ENCODE measurements around the gene ID2.

The ID2 gene

GRCh38 chr2:8704906-8705305 lies 23.1 kb downstream of the ID2 start:
- no peaks in the 10 kb centered on the region for H3K4me1 ChIP-seq (ENCODE audit: control insufficient read depth, insufficient read depth, low read length)
- ChIA-PET POLR2A (interaction anchor here (1.0 kb wide), 1 partner anchor 23 kb away, joined by 3 read pairs; the partner anchor contains the start of gene ID2), CTCF (interaction anchor here (0.6 to 0.7 kb wide), 2 partner anchors 10 to 1129 kb away, joined by 3 read pairs; no protein-coding TSS in a partner anchor)
- H3K27ac ChIP-seq (ENCODE audit: extremely low read depth, low read depth, low read length): no peak overlapping the region
- H3K9me3 ChIP-seq (ENCODE audit: control insufficient read depth, insufficient read depth, low read depth, low read length): no peaks in the 10 kb centered on the region
- TF ChIP-seq HOXA7 (CRISPR knock-in tag; IDR thresholded peaks at IDR 0.05; ENCODE audit: borderline replicate concordance): no peak
- H3K36me3 ChIP-seq (ENCODE audit: control insufficient read depth in 2 of 2, insufficient read depth in 1 of 2, low read length in 2 of 2): no peaks in the 10 kb centered on the region
- H3K4me3 ChIP-seq (ENCODE audit: low read depth, low read length): no peak overlapping the region

- no peaks in the 10 kb centered on the region for H3K9me3 ChIP-seq (ENCODE audit: control insufficient read depth, insufficient read depth, low read depth, low read length)
- ChIA-PET CTCF (interaction anchor here (0.9 kb wide), 1 partner anchor 17 kb away, joined by 3 read pairs; no protein-coding TSS in a partner anchor), POLR2A (no interaction called here)
- no peak overlapping the region for H3K4me3 ChIP-seq (ENCODE audit: low read depth, low read length)
- no peaks in the 10 kb centered on the region for H3K36me3 ChIP-seq (ENCODE audit: control insufficient read depth in 2 of 2, insufficient read depth in 1 of 2, low read length in 2 of 2)
- no peak for TF ChIP-seq ZNF404 (tag by site-specific recombination; IDR thresholded peaks at IDR 0.05)
- no peak overlapping the region for H3K27ac ChIP-seq (ENCODE audit: extremely low read depth, low read depth, low read length)
- no peaks in the 10 kb centered on the region for H3K4me1 ChIP-seq (ENCODE audit: control insufficient read depth, insufficient read depth, low read length)
Measured at GRCh38 chr2:8709611-8710010, 27.8 kb downstream of the ID2 start.

GRCh38 chr2:8710951-8711350 lies 29.1 kb downstream of the ID2 start:
- ChIA-PET POLR2A (no interaction called here), CTCF (no interaction called here)
- no peaks in the 10 kb centered on the region for H3K36me3 ChIP-seq (ENCODE audit: control insufficient read depth in 2 of 2, insufficient read depth in 1 of 2, low read length in 2 of 2)
- TF ChIP-seq ZNF169 (tag by site-specific recombination; IDR thresholded peaks at IDR 0.05): no peak
- TF ChIP-seq ZNF76 (tag by site-specific recombination; IDR thresholded peaks at IDR 0.05; ENCODE audit: borderline replicate concordance, low read depth): no peak
- no peak for TF ChIP-seq ZBTB26 (tag by site-specific recombination; optimal IDR thresholded peaks at IDR 0.05)
- TF ChIP-seq ZNF555 (tag by site-specific recombination; conservative IDR thresholded peaks at IDR 0.05): no peak
- no peak for TF ChIP-seq ZNF335 (tag by site-specific recombination; conservative IDR thresholded peaks at IDR 0.05)
- TF ChIP-seq SP3 (tag by site-specific recombination; IDR thresholded peaks at IDR 0.05): no peak
- no peak for TF ChIP-seq ZNF18 (tag by site-specific recombination; IDR thresholded peaks at IDR 0.05)
- TF ChIP-seq ZNF324 (tag by site-specific recombination; IDR thresholded peaks at IDR 0.05): no peak
- no peak for TF ChIP-seq IKZF3 (tag by site-specific recombination; IDR thresholded peaks at IDR 0.05)
- no peak for TF ChIP-seq ZNF302 (tag by site-specific recombination; IDR thresholded peaks at IDR 0.05; ENCODE audit: low read depth)
- no peak for TF ChIP-seq ZNF530 (tag by site-specific recombination; IDR thresholded peaks at IDR 0.05; ENCODE audit: low read depth)
- no peak for TF ChIP-seq ZNF112 (tag by site-specific recombination; IDR thresholded peaks at IDR 0.05)
- TF ChIP-seq BCL6B (tag by site-specific recombination; IDR thresholded peaks at IDR 0.05): no peak
- no peak for TF ChIP-seq ZNF449 (tag by site-specific recombination; IDR thresholded peaks at IDR 0.05)
- H3K4me1 ChIP-seq (ENCODE audit: control insufficient read depth, insufficient read depth, low read length): no peaks in the 10 kb centered on the region
- no peaks in the 10 kb centered on the region for H3K9me3 ChIP-seq (ENCODE audit: control insufficient read depth, insufficient read depth, low read depth, low read length)
- no peak overlapping the region for H3K27ac ChIP-seq (ENCODE audit: extremely low read depth, low read depth, low read length)
- no peak overlapping the region for H3K4me3 ChIP-seq (ENCODE audit: low read depth, low read length)
